Putamen (tissue), 1 donor: ENCODE results near the gene THEM5.

Experiments used
- DNase-seq: peaks from one replicate; pipeline ENCODE4 v3.0.0-alpha.2; 2016; ENCODE audit warnings: low spot score

Gene THEM5

GRCh38 chr1:151819976-151820623 is 33.4 kb downstream of the THEM5 start:
- DNase-seq = no peak

DNA sequence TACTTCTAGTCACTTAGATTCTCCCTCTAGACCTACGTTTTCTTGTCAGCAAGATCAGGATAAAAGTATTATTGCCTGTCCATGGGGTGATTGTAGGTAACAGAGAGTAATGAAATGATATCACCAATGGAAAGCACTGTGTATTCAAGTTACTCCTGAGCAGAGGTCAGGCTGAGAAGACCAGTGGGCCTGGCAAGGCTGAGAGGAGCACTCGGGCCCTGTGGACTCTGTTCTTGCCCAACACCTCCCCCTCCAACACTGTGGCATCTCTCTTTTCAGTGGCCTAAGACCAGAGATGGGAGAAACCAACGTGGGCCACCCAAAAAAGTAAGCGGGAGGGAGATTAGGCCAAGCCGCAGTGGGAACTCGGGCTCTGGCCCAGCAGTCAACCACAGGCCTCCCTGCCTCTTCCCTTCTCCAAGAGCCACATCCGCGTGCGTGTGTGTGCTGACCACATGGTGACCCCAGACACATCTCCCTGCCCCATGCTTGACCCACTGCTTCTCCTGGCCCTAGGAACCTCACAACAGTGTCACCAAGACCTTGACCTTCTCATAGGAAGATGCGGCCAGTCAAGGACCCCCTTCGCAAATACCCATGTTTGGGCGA is 34.2 kb downstream of the THEM5 start:
- no peak for DNase-seq

- no peak for DNase-seq
These were observed 36.2 kb downstream of the THEM5 start for GRCh38 chr1:151817353-151817730.

DNA sequence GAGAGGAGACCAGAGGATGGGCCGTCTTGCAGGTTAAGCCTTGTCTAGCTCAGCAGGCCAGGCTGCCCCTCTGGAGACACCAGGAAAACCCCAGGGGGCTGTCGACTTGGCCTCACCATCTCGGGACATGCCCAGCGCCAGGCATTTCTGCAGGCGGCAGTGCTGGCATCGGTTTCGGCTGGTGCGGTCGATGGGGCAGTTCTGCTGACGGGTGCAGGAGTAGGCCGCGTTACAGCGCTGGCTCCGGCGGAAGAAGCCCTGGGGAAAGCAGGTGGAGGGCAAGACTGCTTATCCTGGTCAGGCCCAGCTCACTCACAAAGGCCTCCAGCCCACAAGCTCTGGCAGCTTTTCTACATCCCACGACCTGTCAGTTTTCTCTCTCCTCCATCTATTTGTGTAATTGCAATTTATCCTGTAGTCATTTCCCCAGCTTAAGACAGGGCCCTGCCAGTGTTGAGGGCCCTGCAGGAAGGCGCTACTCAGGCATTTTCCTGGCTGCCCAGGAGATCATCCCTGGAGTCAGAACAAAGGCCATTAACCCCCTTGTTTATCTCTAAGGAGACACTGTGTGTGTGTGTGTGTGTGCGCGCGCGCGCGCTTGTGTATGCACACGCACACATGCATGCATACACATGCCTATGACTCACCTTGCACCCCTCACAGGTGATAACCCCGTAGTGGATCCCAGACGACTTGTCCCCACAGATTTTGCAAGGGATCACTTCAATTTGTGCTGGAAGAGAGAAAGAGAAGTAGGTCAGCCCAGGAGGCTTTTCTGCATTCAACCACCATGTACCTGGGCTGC is 36.8 kb downstream of the THEM5 start:
- no peak for DNase-seq

DNA sequence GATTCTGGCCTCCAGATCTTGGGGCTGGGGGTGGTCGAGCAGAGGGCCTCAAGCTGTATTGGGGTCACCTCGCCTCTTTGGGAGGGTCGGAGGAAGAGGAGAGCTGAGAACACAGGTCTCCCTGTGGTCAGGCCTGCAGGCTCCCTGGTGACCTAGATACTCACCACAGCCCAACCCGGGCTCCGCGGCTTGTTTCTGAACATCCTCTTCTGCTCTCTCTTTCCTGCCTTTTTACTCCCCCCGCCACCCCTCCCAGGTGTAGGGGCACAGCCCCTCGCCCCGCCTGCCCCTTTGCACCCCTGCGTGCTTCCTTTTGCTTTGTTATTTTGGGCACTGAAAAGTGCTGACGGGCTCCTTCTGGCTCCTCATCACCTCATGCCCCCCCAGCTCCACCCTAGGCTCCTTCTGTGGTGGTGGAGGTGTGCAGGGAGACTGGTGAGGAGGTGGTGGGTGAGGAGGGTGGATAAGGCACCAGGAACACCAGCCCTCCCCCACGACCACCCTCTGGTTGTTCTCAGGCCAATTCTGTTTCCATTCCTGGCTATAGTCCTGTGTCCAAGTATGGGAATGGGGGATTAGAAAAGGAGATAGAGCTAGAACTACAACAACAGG is 37.7 kb downstream of the THEM5 start:
- no peak for DNase-seq

GRCh38 chr1:151814971-151815545 is 38.5 kb downstream of the THEM5 start:
- no peak for DNase-seq

DNA sequence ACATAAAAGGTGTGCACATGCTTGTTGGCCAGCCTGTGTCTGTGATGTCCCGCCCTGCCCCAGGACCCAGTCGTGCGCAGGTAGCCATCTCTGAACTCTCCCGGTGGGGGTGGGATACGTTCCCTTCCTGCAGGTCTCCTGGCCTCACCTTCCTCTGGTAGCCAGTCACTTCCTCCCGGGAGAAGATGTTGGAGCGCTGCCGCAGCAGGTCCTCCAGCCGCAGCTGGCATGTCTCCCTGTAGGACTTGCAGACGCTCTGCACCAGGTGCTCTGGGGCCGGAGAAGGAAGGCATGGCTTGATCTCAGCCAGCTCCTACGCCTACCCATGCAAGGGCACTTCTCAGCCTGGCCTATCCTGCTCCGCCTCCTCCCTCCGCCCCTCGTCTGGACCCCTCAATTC is 39.1 kb downstream of the THEM5 start:
- DNase-seq = no peak

DNA sequence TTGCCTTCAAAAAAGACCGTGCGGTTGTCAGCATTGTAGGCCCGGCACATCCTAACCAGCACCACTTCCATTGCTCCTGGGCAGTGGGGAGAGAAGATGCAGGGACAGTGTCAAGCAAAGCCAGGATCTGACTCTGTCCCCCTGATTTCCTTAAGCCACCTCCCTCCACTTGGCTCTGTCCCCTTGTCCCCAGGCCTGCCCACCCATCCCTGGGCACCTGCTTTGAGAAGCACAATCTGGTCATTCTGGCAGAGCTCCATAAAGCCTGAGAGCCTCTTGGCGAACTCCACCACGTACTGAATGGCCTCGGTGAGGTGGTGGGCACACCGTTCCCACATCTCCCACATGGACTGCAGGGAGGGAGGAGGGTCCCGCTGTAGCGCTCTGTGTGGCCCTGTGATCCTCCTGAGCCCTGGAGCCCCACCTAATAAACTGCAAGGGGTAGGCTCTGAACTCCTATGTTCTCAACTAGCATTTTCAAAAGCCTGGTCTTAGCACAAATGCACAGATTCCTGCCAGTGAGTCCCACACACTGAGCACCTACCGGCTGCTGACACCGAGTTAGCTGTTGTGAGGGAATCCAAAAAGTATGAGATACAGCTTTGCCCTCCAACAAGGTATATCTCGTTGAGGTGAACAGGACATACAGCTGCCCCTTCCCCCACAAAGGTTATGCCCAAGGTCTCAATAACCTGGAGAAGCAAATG is 40.1 kb downstream of the THEM5 start:
- DNase-seq = no peak

- DNase-seq = no peak
These were observed 42.3 kb downstream of the THEM5 start for GRCh38 chr1:151811181-151811580.

- no peak for DNase-seq
These were observed 43.4 kb downstream of the THEM5 start for GRCh38 chr1:151809985-151810556.

GRCh38 chr1:151809290-151809984 is 44.1 kb downstream of the THEM5 start:
- DNase-seq = no peak

DNA sequence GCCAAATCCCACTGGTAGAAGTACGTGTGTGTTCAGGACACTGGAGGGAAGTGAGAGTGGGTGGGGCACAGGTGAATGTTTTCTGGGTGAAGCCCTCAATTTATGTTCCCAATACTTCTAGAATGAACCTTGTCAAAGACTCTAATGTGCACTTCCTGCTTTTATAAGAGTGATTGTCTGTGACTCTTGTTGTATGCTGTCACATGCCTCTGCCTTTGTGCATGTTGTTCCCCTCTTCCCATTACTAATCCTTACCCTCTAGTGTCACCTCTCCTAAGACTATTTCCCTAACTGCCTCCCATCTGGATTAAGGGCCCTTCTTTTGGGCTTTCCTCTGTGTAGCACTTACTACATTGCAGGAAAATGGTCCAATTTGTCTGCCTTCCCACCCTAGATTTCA is 45.7 kb downstream of the THEM5 start:
- no peak for DNase-seq

DNA sequence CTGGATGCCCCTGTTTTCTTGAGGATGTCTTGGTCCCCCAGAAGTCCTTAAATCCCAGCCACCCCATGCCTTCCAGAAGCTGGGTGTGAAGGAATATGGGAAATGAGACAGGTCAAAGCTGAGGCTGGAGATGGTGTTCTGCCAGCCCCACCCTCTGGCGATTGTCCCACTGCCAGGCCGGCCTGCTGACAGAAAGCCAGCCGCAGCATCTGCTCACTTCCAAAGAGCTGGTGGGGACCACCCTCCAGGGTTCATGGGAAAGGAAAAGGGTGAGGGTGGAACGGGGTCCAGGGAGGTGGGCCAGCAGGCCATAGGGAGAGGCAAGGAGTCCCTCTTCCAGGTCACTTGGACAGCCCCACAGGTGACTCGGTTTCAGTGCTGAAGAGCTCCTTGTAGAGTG is 46.4 kb downstream of the THEM5 start:
- DNase-seq = no peak

DNA sequence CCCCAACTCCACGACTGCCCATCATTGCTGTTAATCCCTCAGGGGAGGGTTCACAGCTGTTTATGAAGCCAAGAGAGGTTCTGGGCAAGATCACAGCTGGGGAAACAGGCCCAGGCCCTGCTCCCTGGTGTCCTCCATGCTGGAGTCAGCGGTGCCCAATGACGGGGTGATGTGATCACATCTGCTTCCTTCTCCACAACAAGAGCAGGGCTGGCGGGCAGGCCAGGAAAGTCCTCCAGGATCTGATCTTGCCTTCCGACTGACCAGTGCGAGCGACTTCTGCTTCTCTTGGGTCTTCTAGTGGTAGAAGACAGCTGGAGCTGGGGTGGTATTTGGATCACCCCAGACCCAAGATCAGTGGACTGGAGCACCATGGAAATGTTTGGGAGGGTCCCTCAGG is 47.3 kb downstream of the THEM5 start:
- no peak for DNase-seq

- no peak for DNase-seq
These were observed 48.3 kb downstream of the THEM5 start, which contains the start of gene LINGO4 for GRCh38 chr1:151805066-151805820. Gene LINGO4, minus strand, starts transcription at chr1:151805419. Its CDS starts 2,715 bp downstream, at chr1:151802704.

DNA sequence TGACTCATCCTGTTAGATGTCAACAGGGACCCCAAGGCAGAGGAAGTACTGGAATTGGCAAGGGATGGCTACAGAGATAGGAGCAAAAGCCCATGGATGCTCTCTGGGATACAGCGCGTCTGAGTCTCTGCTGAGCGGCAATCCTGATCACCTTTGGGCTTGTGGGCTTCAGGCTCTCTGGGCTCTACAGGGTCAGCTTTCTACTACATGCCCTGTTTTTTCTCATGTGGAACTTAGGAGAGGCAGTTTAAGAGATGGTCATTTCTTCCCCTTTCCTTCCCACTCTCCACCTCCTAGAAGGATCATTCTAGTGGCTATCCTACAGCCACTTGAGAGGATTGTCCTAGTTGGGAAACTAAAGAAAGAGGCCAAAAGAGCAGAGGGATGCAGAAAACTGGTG is 49.6 kb downstream of the THEM5 start:
- DNase-seq = no peak

GRCh38 chr1:151803164-151803563 is 50.3 kb downstream of the THEM5 start:
- DNase-seq = no peak

GRCh38 chr1:151802372-151802771 is 51.1 kb downstream of the THEM5 start:
- no peak for DNase-seq

DNA sequence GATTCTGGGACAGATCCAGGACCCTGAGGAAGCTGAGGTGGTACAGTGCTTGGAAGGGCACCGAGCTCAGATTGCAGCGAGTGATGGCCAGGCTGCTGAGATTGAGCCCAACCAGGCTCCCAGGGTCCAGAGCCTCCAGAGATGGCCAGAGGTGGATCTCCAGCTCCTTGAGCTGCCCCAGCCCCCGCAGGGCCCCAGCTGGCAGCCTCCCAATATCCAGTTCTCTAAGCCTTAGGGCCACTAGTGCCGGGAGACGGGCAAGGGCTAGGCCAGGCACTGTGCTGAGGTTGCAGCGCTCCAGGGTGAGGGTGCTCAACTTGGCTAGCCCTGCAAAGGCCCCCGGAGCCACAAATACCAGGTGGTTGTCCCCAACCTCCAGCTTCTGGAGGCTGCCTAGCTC is 51.7 kb downstream of the THEM5 start:
- no peak for DNase-seq

DNA sequence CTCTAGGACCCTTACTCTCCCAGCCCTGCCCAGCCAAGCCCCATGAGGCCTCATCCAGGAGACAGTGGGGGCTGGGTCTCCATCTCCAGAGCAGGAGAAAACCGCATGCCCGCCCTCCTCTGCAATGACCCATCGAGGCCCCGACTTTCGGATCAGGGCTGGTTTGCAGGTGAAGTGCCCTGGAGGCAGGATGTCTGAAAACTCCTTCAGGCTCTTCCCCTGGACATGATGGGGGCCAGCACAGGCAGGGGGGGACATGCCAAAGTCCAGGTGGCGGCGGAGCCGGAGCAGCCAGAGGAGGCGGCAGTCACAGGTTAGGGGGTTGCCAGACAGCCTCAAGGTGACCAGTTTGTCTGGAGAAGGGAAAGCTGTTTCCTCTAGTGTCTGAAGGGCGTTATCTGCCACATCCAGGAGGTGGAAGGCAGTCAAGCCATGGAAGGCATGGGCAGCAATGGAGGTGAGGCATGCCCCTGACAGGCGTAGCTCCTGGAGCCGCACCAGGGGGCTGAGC is 52.1 kb downstream of the THEM5 start:
- no peak for DNase-seq
